HepG2 (cell line): ENCODE results near the gene FITM1. TPM values are rescaled to one million over a fixed set of nuclear protein-coding genes. Genes with fewer than 3 reads are reported as not detected.
A peak's percentile ranks its signal among the peaks of the same experiment; 100 is the strongest.

ENCODE experiments used
- DNMT3B ChIP-seq: conservative IDR thresholded peaks from 2 replicates; pipeline ENCODE4 v1.6.1; 2016; ENCODE audit warnings: missing biosample characterization, control low read depth
- EHMT2 ChIP-seq: fragments of 200-600 bp; sonication (generic); IDR thresholded peaks from 2 replicates; pipeline ENCODE4 v1.7.0; 2017; ENCODE audit warnings: antibody characterized with exemption, low read depth, low read length, borderline replicate concordance
- FOXM1 ChIP-seq: sonication (generic); formaldehyde crosslinking; IDR thresholded peaks from 2 replicates; pipeline ENCODE4 v1.5.0; 2020; ENCODE audit warnings: missing genetic modification reagents
- KLF13 ChIP-seq: sonication (generic); formaldehyde crosslinking; IDR thresholded peaks from 2 replicates; pipeline ENCODE4 v1.4.0; 2020; ENCODE audit warnings: mild to moderate bottlenecking, missing genetic modification reagents
- MATR3 ChIP-seq: sonication (generic); formaldehyde crosslinking; IDR thresholded peaks from 2 replicates; pipeline ENCODE4 v1.4.0; 2020; ENCODE audit warnings: missing genetic modification reagents
- MEIS1 ChIP-seq: sonication (generic); formaldehyde crosslinking; IDR thresholded peaks from 2 replicates; pipeline ENCODE4 v1.9.0; 2021; ENCODE audit warnings: mild to moderate bottlenecking, missing genetic modification reagents, moderate library complexity, borderline replicate concordance
- NFIC ChIP-seq: IDR thresholded peaks from 2 replicates; pipeline ENCODE4 v1.6.1; 2012; ENCODE audit warnings: mild to moderate bottlenecking, low read length, inconsistent platforms
- SSRP1 ChIP-seq: IDR thresholded peaks from 2 replicates; pipeline ENCODE4 v1.6.1; 2016; ENCODE audit warnings: control low read depth
- ZIK1 ChIP-seq: sonication (generic); formaldehyde crosslinking; IDR thresholded peaks from 2 replicates; pipeline ENCODE4 v1.5.0; 2020; ENCODE audit warnings: mild to moderate bottlenecking, low read depth, missing genetic modification reagents, borderline replicate concordance
- ZKSCAN8 ChIP-seq: IDR thresholded peaks from 2 replicates; pipeline ENCODE4 v1.6.1; 2016; ENCODE audit warnings: borderline replicate concordance, missing genetic modification reagents, missing compliant biosample characterization
- ZNF530 ChIP-seq: sonication (generic); formaldehyde crosslinking; IDR thresholded peaks from 2 replicates; pipeline ENCODE4 v1.5.0; 2020; ENCODE audit warnings: low read depth, mild to moderate bottlenecking, missing genetic modification reagents
- ZNF546 ChIP-seq: sonication (generic); formaldehyde crosslinking; conservative IDR thresholded peaks from 2 replicates; pipeline ENCODE4 v1.8.1; 2023; ENCODE audit warnings: mild to moderate bottlenecking, missing genetic modification reagents
- ZNF552 ChIP-seq: sonication (generic); formaldehyde crosslinking; IDR thresholded peaks from 2 replicates; pipeline ENCODE4 v1.9.0; 2022; ENCODE audit warnings: missing genetic modification reagents, mild to moderate bottlenecking, borderline replicate concordance
- ZNF724P ChIP-seq: sonication (generic); formaldehyde crosslinking; IDR thresholded peaks from 2 replicates; pipeline ENCODE4 v1.8.0; 2022; ENCODE audit warnings: missing genetic modification reagents, borderline replicate concordance
- ZNF768 ChIP-seq: sonication (generic); formaldehyde crosslinking; IDR thresholded peaks from 2 replicates; pipeline ENCODE4 v1.4.0; 2020; ENCODE audit warnings: missing genetic modification reagents
- polyA plus RNA-seq, 8 experiments: library from polyadenylated mRNA; depleted of rRNA in 3 of 8; stranded (reverse) in 7 of 8; unstranded in 1 of 8; fragments of >200 nt; fragmentation: Illumina TruSeq in 4 of 8; extraction: Trizol in 4 of 8; gene quantifications; 2 replicates each; pipeline versions ENCODE4 v1.2.1 to v1.2.3, GENCODE V29; 2011 to 2016; ENCODE audit warnings: low read depth in 4 of 8, missing spikeins in 1 of 8, mixed read lengths in 1 of 8; ENCODE audit not compliant: insufficient read depth in 1 of 8
- total RNA-seq, 5 experiments: library from RNA; depleted of rRNA; stranded (reverse); fragments of >200 nt; fragmentation: Illumina TruSeq; extraction: Trizol; gene quantifications; 2 replicates each; pipeline ENCODE4 v1.2.3, GENCODE V29; 2016; ENCODE audit warnings: low read depth in 1 of 5
- TF ChIP-seq, protein P1 (sequence below): sonication (generic); formaldehyde crosslinking; IDR thresholded peaks from 2 replicates; pipeline ENCODE4 v1.4.0; 2020; ENCODE audit warnings: mild to moderate bottlenecking, missing genetic modification reagents, borderline replicate concordance
- TF ChIP-seq, protein P2 (sequence below): sonication (generic); formaldehyde crosslinking; IDR thresholded peaks from 2 replicates; pipeline ENCODE4 v1.4.0; 2020; ENCODE audit warnings: missing genetic modification reagents, mild to moderate bottlenecking, borderline replicate concordance
- TF ChIP-seq, protein P3 (sequence below): conservative IDR thresholded peaks from 2 replicates; pipeline ENCODE4 v1.6.1; 2018; ENCODE audit warnings: missing genetic modification reagents
- TF ChIP-seq, protein P4 (sequence below): sonication (generic); formaldehyde crosslinking; IDR thresholded peaks from 2 replicates; pipeline ENCODE4 v1.4.0; 2020; ENCODE audit warnings: mild to moderate bottlenecking, missing genetic modification reagents
- TF ChIP-seq, protein P5 (sequence below): sonication (generic); formaldehyde crosslinking; IDR thresholded peaks from 2 replicates; pipeline ENCODE4 v1.5.1; 2020; ENCODE audit warnings: mild to moderate bottlenecking, missing genetic modification reagents

Gene FITM1
- total and polyA plus RNA-seq, 2 of the 13 experiments (the other 11 are each of a cell fraction or from before 2014, with no cell fraction given): 2.7 to 5.8 TPM

- TF ChIP-seq, protein P1, sequence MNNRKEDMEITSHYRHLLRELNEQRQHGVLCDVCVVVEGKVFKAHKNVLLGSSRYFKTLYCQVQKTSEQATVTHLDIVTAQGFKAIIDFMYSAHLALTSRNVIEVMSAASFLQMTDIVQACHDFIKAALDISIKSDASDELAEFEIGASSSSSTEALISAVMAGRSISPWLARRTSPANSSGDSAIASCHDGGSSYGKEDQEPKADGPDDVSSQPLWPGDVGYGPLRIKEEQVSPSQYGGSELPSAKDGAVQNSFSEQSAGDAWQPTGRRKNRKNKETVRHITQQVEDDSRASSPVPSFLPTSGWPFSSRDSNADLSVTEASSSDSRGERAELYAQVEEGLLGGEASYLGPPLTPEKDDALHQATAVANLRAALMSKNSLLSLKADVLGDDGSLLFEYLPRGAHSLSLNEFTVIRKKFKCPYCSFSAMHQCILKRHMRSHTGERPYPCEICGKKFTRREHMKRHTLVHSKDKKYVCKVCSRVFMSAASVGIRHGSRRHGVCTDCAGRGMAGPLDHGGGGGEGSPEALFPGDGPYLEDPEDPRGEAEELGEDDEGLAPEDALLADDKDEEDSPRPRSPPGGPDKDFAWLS (CRISPR knock-in tag): no peak
- TF ChIP-seq SSRP1 (CRISPR knock-in tag) (no peak), FOXM1 (CRISPR knock-in tag) (no peak), ZNF530 (no peak), EHMT2 (no peak), ZNF724P (CRISPR knock-in tag) (no peak), ZNF552 (CRISPR knock-in tag) (no peak), ZNF768 (CRISPR knock-in tag) (peak; percentile 71; the same call in 1 of the 2 replicates), ZNF546 (CRISPR knock-in tag) (no peak), KLF13 (CRISPR knock-in tag) (peak; percentile 88; the same call in 1 of the 2 replicates), MATR3 (CRISPR knock-in tag) (0 out of 2 replicates have a peak, but pooled peaks have one; percentile 89), NFIC (no peak), MEIS1 (CRISPR knock-in tag) (no peak), ZKSCAN8 (CRISPR knock-in tag) (no peak), ZIK1 (CRISPR knock-in tag) (0 out of 2 replicates have a peak, but pooled peaks have one; percentile 4), DNMT3B (CRISPR knock-in tag) (no peak)
- TF ChIP-seq, protein P2, sequence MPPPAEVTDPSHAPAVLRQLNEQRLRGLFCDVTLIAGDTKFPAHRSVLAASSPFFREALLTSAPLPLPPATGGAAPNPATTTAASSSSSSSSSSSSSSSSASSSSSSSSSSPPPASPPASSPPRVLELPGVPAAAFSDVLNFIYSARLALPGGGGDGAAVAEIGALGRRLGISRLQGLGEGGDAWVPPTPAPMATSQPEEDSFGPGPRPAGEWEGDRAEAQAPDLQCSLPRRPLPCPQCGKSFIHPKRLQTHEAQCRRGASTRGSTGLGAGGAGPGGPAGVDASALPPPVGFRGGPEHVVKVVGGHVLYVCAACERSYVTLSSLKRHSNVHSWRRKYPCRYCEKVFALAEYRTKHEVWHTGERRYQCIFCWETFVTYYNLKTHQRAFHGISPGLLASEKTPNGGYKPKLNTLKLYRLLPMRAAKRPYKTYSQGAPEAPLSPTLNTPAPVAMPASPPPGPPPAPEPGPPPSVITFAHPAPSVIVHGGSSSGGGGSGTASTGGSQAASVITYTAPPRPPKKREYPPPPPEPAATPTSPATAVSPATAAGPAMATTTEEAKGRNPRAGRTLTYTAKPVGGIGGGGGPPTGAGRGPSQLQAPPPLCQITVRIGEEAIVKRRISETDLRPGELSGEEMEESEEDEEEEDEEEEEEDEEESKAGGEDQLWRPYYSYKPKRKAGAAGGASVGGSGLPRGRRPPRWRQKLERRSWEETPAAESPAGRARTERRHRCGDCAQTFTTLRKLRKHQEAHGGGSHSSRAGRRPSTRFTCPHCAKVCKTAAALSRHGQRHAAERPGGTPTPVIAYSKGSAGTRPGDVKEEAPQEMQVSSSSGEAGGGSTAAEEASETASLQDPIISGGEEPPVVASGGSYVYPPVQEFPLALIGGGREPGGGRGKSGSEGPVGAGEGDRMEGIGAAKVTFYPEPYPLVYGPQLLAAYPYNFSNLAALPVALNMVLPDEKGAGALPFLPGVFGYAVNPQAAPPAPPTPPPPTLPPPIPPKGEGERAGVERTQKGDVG (CRISPR knock-in tag): 0 out of 2 replicates have a peak, but pooled peaks have one; percentile 24
- TF ChIP-seq, protein P3, sequence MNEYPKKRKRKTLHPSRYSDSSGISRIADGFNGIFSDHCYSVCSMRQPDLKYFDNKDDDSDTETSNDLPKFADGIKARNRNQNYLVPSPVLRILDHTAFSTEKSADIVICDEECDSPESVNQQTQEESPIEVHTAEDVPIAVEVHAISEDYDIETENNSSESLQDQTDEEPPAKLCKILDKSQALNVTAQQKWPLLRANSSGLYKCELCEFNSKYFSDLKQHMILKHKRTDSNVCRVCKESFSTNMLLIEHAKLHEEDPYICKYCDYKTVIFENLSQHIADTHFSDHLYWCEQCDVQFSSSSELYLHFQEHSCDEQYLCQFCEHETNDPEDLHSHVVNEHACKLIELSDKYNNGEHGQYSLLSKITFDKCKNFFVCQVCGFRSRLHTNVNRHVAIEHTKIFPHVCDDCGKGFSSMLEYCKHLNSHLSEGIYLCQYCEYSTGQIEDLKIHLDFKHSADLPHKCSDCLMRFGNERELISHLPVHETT (CRISPR knock-in tag): no peak
- TF ChIP-seq, protein P4, sequence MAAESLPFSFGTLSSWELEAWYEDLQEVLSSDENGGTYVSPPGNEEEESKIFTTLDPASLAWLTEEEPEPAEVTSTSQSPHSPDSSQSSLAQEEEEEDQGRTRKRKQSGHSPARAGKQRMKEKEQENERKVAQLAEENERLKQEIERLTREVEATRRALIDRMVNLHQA (CRISPR knock-in tag): no peak
- TF ChIP-seq, protein P5, sequence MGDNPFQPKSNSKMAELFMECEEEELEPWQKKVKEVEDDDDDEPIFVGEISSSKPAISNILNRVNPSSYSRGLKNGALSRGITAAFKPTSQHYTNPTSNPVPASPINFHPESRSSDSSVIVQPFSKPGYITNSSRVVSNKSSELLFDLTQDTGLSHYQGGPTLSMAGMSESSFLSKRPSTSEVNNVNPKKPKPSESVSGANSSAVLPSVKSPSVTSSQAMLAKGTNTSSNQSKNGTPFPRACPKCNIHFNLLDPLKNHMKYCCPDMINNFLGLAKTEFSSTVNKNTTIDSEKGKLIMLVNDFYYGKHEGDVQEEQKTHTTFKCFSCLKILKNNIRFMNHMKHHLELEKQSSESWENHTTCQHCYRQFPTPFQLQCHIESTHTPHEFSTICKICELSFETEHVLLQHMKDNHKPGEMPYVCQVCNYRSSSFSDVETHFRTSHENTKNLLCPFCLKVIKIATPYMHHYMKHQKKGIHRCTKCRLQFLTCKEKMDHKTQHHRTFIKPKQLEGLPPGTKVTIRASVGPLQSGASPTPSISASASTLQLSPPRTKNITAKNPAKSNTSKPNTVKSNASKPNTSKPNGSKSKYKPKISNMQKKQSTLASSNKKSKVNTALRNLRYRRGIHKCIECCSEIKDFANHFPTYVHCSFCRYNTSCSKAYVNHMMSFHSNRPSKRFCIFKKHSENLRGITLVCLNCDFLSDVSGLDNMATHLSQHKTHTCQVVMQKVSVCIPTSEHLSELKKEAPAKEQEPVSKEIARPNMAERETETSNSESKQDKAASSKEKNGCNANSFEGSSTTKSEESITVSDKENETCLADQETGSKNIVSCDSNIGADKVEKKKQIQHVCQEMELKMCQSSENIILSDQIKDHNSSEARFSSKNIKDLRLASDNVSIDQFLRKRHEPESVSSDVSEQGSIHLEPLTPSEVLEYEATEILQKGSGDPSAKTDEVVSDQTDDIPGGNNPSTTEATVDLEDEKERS: no peak
These were observed 1.7 kb downstream of the FITM1 start (continued) for GRCh38 chr14:24132061-24132685.
